Neural progenitor cell (in vitro differentiated cells): ENCODE results near the gene PRRX1. TPM values are rescaled to one million over a fixed set of nuclear protein-coding genes. Genes with fewer than 3 reads are reported as not detected.

Source experiments
- DNase-seq: peaks from one replicate; pipeline ENCODE4 v3.0.0-alpha.2; 2016; ENCODE audit warnings: low spot score
- H2AFZ ChIP-seq: fragments of 200-600 bp; sonication (generic); replicated peaks from 2 replicates; pipeline ENCODE4 v1.6.1; 2016; ENCODE audit warnings: antibody characterized with exemption
- H3F3A ChIP-seq: fragments of 200-600 bp; sonication (generic); 2 replicates; pipeline ENCODE4 v1.6.1; 2016; ENCODE audit warnings: antibody characterized with exemption, low read depth
- H3K27ac ChIP-seq: fragments of 200-600 bp; sonication (generic); 2 replicates; pipeline ENCODE4 v1.5.1; 2016; ENCODE audit warnings: mild to moderate bottlenecking
- H3K27me3 ChIP-seq: fragments of 200-600 bp; sonication (generic); 2 replicates; pipeline ENCODE4 v1.6.1; 2016; ENCODE audit warnings: mild to moderate bottlenecking, moderate library complexity
- H3K36me3 ChIP-seq: fragments of 200-600 bp; sonication (generic); 2 replicates; pipeline ENCODE4 v1.5.1; 2016
- H3K4me1 ChIP-seq: fragments of 200-600 bp; sonication (generic); 2 replicates; pipeline ENCODE4 v1.6.1; 2016; ENCODE audit warnings: mixed run types
- H3K4me2 ChIP-seq: fragments of 200-600 bp; sonication (generic); 2 replicates; pipeline ENCODE4 v1.6.1; 2016
- H3K4me3 ChIP-seq: fragments of 200-600 bp; sonication (generic); 2 replicates; pipeline ENCODE4 v1.5.1; 2016
- H3K79me2 ChIP-seq: fragments of 200-600 bp; sonication (generic); 2 replicates; pipeline ENCODE4 v1.6.1; 2016; ENCODE audit warnings: low read depth
- H3K9ac ChIP-seq: fragments of 200-600 bp; sonication (generic); 2 replicates; pipeline ENCODE4 v1.6.1; 2016
- H3K9me3 ChIP-seq: fragments of 200-600 bp; sonication (generic); 2 replicates; pipeline ENCODE4 v1.5.1; 2016; ENCODE audit warnings: low read depth
- H4K20me1 ChIP-seq: fragments of 200-600 bp; sonication (generic); 2 replicates; pipeline ENCODE4 v1.6.1; 2016; ENCODE audit warnings: low read depth
- H3K27ac Mint-ChIP-seq: 3 replicates; pipeline ENCODE4 v1.8.0; 2021; ENCODE audit warnings: mixed read lengths
- H3K27me3 Mint-ChIP-seq: 2 replicates; pipeline ENCODE4 v1.8.0; 2022; ENCODE audit warnings: low read depth, mild to moderate bottlenecking, inconsistent platforms, moderate library complexity, mixed read lengths; ENCODE audit not compliant: insufficient read depth
- H3K36me3 Mint-ChIP-seq: 3 replicates; pipeline ENCODE4 v1.8.0; 2021; ENCODE audit warnings: mixed read lengths
- H3K4me1 Mint-ChIP-seq: 3 replicates; pipeline ENCODE4 v1.8.0; 2021; ENCODE audit warnings: mixed read lengths
- H3K4me3 Mint-ChIP-seq: 3 replicates; pipeline ENCODE4 v1.8.0; 2021; ENCODE audit warnings: mild to moderate bottlenecking, moderate library complexity, mixed read lengths
- H3K9me3 Mint-ChIP-seq: 3 replicates; pipeline ENCODE4 v1.8.0; 2020; ENCODE audit warnings: mixed read lengths
- CTCF ChIP-seq: fragments of 200-600 bp; sonication (generic); IDR thresholded peaks from 2 replicates; pipeline ENCODE4 v1.5.1; 2017; ENCODE audit warnings: antibody characterized with exemption, mild to moderate bottlenecking
- EZH2 ChIP-seq: fragments of 200-600 bp; sonication (generic); IDR thresholded peaks from 2 replicates; pipeline ENCODE4 v1.6.1; 2017; ENCODE audit warnings: antibody characterized with exemption, mild to moderate bottlenecking, moderate library complexity
- EZH2phosphoT487 ChIP-seq: fragments of 200-600 bp; sonication (generic); IDR thresholded peaks from 2 replicates; pipeline ENCODE4 v1.6.1; 2017; ENCODE audit warnings: antibody characterized with exemption
- total RNA-seq: library from RNA; depleted of rRNA; stranded (reverse); fragments of >200 nt; gene quantifications from 2 replicates; pipeline ENCODE4 v1.2.3, GENCODE V29; 2015; ENCODE audit warnings: low replicate concordance

PRRX1 gene
- total RNA-seq, 1 donor from 2014 or later: 0.19 TPM

GRCh38 chr1:170698301-170699275, 34.7 kb downstream of the PRRX1 start:
- DNase-seq: peak; percentile 48
- Mint-ChIP-seq H3K4me3 (no peak overlapping the region), H3K27me3 (no peaks in the 10 kb centered on the region), H3K27ac (peak overlapping the region; percentile 52), H3K4me1 (peaks cover 19% of the 10 kb centered on the region), H3K36me3 (no peaks in the 10 kb centered on the region), H3K9me3 (no peaks in the 10 kb centered on the region)
- Histone ChIP-seq H3K27ac (no peak overlapping the region), H2AFZ (no peak overlapping the region), H3K9me3 (no peaks in the 10 kb centered on the region), H3K4me2 (no peak overlapping the region), H3K4me1 (peaks cover 5% of the 10 kb centered on the region), H3K36me3 (no peaks in the 10 kb centered on the region), H3F3A (no peaks in the 10 kb centered on the region), H3K27me3 (no peaks in the 10 kb centered on the region), H4K20me1 (no peaks in the 10 kb centered on the region), H3K9ac (no peak overlapping the region), H3K79me2 (no peaks in the 10 kb centered on the region), H3K4me3 (no peak overlapping the region)
- TF ChIP-seq CTCF: no peak
- TF ChIP-seq EZH2phosphoT487: peak; percentile 71

GRCh38 chr1:170699696-170700095, 35.8 kb downstream of the PRRX1 start:
- Mint-ChIP-seq H3K9me3 (no peaks in the 10 kb centered on the region), H3K4me1 (peaks cover 19% of the 10 kb centered on the region), H3K4me3 (no peak overlapping the region), H3K27ac (no peak overlapping the region), H3K36me3 (no peaks in the 10 kb centered on the region), H3K27me3 (no peaks in the 10 kb centered on the region)
- Histone ChIP-seq H2AFZ (no peak overlapping the region), H3K27ac (no peak overlapping the region), H3K9me3 (no peaks in the 10 kb centered on the region), H3K27me3 (no peaks in the 10 kb centered on the region), H3K9ac (no peak overlapping the region), H3K79me2 (no peaks in the 10 kb centered on the region), H3K4me3 (no peak overlapping the region), H3K4me1 (peaks cover 5% of the 10 kb centered on the region), H3F3A (no peaks in the 10 kb centered on the region), H4K20me1 (no peaks in the 10 kb centered on the region), H3K36me3 (no peaks in the 10 kb centered on the region), H3K4me2 (no peak overlapping the region)
- no peak for DNase-seq
- TF ChIP-seq CTCF (no peak), EZH2 (no peak), EZH2phosphoT487 (no peak)

- Mint-ChIP-seq H3K4me1 (peaks cover 19% of the 10 kb centered on the region), H3K4me3 (no peak overlapping the region), H3K36me3 (no peaks in the 10 kb centered on the region), H3K27me3 (no peaks in the 10 kb centered on the region), H3K9me3 (no peaks in the 10 kb centered on the region), H3K27ac (no peak overlapping the region)
- TF ChIP-seq EZH2 (no peak), EZH2phosphoT487 (no peak), CTCF (no peak)
- no peak for DNase-seq
- Histone ChIP-seq H3K4me1 (peaks cover 5% of the 10 kb centered on the region), H3F3A (no peaks in the 10 kb centered on the region), H3K79me2 (no peaks in the 10 kb centered on the region), H2AFZ (no peak overlapping the region), H3K27ac (no peak overlapping the region), H3K9me3 (no peaks in the 10 kb centered on the region), H3K27me3 (no peaks in the 10 kb centered on the region), H4K20me1 (no peaks in the 10 kb centered on the region), H3K4me3 (no peak overlapping the region), H3K36me3 (no peaks in the 10 kb centered on the region), H3K9ac (no peak overlapping the region), H3K4me2 (no peak overlapping the region)
These were observed 37.1 kb downstream of the PRRX1 start for GRCh38 chr1:170700842-170701615.
